HG02610 (cell line): ENCODE data around the gene LRRC49.

Experiments used
- ATAC-seq: cut with Tn5 transposase; IDR thresholded peaks from one replicate; pipeline ENCODE4 v1.9.1; 2021; ENCODE audit warnings: mild to moderate bottlenecking, moderate library complexity; ENCODE audit not compliant: unreplicated experiment

Gene LRRC49

DNA sequence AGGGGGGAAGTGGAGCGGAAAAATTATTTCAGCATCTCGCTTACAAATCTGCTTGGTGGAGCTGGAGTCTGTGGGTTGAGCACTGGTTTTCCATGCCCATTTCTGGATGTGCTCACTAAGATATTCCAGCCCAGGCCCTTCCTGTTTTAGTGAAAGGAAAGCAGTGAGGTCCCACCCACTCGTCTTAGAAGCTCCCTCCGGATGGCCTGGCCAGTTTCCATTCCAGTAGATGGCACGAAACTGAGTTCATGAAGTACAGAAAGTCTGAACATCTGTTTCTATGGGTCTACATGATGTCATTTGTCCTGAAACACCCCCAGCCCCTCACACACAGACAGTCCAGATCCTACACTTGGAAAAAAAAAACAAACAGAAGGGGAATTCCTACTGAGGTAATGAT is 190.7 kb downstream of the LRRC49 start:
- ATAC-seq: no peak

DNA sequence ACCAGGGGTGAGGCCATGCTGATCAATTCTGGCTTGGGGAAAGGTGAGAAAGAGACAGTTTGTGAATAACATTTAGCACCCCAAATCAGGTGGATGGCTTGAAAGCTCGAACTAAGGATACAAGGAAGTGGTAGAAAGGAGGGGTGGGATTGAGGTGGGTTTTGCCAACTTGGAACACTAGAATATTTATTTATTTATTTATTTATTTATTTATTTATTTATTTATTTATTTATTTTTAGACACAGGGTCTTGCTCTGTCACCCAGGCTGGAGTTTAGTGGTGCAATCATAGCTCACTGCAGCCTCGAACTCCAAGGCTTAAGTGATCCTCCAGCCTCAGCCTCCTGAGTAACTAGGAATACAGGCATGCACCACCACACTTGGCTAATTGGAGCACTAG is 191.6 kb downstream of the LRRC49 start:
- ATAC-seq: no peak

DNA sequence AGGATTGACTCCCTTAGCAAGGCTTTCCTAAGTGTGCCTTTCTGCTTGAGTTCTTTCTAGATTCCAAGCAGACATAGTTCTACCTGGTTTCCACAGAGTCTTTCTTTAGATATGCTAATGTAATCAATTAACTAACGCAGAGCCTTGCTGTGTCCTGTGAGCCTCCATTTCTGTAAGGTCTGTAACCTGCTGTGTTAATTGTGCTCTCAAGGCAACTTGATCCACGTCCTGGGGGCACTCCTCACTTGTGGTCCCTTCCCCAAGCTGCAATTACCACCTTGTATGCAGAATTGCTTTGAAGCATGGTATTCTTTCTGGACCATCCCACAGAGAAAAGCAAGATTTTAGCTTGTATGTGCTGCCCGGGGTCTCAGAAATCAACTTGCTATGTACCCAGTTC is 193.2 kb downstream of the LRRC49 start:
- no peak for ATAC-seq

DNA sequence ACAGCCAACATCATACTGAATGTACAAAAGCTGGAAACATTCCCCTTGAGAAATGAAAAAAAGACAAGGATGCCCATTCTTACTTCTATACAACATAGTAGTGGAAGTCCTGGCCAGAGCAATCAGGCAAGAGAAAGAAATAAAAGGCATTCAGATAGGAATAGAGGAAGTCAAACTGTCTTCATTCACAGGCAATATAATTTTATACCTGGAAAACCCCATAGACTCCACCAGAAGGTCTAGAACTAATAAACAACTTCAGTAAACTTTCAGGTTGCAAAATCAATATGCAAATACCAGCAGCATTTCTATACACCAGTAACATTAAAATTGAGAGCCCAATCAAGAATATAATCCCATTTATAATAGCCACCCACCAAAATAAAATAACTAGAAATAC is 195.5 kb downstream of the LRRC49 start:
- no peak for ATAC-seq

DNA sequence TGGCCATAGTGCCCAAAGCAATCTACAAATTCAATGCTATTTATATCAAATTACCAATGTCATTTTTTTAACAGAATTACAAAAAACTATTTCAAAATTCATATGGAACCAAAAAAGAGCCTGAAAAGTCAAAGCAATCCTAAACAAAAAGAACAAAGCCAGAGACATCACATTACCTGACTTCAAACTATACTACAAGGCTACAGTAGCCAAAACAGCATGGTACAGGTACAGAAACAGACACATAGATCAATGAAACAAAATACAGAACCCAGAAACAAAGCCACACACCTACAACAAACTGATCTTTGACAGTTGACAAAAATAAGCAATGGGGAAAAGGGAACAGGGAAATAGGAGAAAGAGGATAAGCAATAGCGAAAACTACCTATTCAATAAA is 196.1 kb downstream of the LRRC49 start:
- no peak for ATAC-seq

DNA sequence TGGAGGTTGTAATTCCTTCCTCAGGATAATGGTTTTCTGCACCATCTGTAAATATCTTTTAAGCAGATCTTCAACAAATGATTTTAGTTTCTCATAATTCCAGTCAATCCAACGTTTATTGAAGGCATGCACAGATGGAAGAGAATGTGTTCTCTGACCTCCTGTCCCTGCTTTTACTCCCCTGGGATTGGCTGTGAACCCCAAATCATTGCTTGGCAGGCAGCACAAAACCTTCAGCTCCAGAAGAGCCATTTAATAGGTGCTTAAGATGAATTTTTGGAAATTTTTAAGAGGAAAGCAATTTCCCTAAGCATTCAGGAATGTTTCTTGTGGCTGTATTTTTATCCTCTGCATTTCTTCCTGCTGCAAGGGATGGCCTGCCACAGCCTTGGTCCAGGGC is 197.2 kb downstream of the LRRC49 start:
- ATAC-seq: no peak

DNA sequence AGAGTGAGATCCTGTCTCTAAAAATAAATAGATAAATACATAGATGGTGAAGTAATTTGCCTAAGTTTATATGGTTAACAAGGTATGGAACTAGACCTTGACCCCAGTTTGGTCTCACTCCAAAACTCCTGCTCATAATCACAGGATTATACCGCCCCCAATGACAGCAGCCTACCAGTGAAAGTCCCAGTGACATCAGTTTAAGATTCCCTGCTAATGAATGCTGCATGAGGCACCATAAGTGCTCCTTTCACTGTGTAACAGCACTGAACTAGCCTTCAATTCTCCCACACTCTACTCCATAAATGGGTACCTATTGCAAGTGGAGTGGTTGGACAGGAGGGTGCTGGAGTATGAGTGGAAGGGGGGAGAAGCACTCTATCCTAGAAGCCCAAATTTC is 199.0 kb downstream of the LRRC49 start:
- ATAC-seq: no peak

DNA sequence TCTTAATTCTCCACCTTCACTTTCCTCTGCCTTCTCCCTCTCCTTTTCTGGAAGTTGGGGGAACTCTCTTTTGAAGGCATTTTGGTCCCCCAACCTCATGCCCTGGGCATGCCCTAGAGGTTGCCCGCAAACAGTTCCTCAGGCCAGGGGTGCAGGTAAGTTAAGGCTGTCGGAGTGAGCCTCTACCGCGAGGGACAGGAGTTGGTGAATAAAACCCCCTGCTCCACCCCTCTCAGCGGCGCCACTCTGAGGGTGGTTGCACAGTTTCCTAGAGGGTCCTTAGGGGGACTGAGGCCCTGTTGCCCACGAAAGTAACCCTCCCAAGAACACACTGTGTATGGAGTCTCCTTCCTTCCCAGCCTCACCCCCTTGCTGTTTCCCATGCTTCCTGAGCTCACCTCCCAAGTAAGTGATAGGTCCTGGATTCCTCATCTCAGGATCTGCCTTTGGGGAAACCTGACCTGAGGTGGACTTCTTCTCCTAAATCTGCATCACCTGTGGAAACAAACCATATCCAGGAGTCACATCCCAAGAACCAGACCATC is 199.5 kb downstream of the LRRC49 start:
- ATAC-seq: no peak

DNA sequence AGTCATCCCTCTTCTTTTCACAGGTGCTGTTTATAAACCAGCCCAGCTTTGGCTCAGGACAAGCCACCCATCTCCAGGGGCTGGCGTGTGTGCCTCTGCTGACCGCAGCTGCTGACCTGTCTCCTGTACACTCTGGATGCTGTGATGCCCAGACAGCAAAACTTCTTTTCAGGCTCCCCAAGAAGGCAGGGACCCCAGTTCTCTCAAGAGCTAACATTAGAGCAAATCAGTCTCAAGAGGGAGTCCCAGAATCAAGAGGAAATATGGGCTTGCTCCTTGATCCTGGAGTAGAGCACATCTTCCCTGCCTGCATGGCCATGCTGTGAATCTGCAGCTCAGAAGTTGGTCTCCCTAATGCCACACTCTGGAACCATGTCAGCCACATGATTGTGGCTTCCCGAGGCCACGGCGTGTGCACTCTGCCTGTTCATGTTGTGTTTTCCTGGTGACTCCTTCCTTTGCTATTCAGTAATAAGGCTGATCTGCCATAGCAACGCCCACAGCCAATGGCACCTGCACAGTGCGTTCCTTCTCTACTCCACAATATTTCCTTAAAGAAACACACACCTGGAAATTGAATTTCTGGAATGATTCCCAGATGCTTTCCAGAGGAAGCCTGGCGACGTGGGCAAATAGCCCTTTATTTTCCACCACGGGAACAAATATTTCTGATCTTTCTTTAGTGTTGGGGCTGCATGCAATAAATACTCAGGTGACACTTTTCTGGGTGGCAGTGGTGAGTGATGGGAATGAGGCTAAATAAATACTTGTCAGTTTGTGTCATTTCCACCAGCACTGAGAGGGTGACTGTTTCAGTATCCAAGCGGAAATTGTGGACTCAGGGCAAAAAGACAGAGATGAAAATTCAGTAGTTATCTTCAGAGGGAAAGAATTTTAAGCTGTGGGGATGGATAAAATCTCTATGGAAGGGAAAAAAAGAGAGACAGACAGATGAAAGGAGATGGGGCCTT is 200.7 kb downstream of the LRRC49 start:
- no peak for ATAC-seq

DNA sequence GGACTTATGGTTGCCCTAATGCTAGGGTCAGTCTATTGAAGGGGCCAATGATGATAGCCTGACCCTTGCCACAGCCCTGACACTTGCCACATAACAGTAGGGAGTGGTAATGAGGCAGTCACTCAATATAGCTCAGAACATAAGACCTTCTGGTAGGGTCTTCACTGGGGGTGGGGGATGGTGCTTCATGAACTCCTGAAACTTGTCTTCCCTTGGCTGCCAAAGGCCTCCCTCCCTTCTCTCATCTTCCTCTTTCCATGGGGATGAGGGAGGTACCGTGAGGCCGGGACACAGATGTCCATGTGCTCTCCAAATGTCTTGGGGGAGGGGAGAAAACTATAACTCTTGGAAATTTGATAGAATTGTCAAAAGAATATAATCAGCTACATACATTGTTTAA is 201.5 kb downstream of the LRRC49 start:
- no peak for ATAC-seq

DNA sequence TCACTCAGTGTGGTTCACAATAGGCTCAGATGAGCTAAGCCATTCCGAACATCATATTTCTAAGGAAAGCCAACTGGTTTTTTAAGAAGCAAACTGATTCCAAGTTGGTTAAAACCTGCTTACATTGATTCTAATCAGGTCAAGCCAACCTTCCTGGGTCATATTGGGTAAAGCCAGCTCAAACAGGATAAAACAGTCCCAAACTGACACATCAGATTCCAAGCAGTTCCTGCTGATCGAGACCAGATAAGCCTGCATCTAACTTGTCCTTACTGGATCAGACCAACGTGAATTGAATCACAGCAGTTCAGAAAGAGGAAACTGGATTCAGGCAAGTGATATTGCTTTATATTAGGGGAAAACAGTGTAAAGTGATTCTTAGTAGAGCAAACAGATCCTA is 204.1 kb downstream of the LRRC49 start:
- ATAC-seq: no peak

DNA sequence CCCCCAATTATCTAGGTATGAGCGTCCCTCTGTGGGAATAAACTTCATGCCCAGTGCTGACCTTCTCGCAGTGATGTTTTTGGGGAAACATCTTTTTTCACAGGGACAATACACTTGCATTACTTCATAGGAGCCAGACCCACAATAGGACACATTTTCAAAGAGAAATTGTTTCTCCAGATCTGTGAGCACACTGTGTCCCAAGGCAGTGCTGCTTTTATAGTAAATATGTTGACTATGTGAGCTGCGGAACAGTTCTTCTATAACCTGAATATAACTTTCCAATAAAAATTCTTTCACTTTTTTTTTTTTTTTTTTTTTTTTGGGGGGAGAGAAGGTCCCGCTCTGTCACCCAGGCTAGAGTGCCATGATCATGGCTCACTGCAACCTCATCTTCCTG is 205.3 kb downstream of the LRRC49 start:
- no peak for ATAC-seq

DNA sequence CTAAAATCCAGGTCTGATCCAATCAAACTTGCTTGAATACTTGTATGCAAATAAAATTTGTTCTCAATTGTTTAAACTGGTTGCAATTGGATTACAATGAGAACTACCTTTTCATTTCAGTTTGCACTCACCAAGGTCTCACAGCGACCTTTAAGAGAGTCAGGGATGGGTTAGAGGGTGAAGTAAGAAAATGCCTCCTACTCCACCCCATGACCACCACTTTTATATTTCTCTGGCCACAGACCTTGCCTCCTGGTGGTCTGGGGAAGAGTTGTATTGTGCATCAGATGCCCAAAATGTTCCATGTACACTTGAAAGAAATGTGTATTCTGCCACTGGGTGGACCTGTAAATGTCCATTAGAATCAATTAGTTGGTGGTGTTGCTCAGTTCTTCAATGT is 206.3 kb downstream of the LRRC49 start:
- no peak for ATAC-seq
